IPS DF 6.9 (cell line): ENCODE data around the gene SIRT7.

Experiments used
- DNase-seq: peaks from one replicate; pipeline ENCODE4 v3.0.0-alpha.2; 2013; ENCODE audit warnings: low read depth, low spot score
- H3K27ac ChIP-seq: one replicate; pipeline ENCODE4 v1.5.1; 2013; ENCODE audit warnings: low read length, control low read depth
- H3K27me3 ChIP-seq: 2 replicates; pipeline ENCODE4 v1.6.1; 2013; ENCODE audit warnings: mild to moderate bottlenecking, low read length; ENCODE audit not compliant: control insufficient read depth, insufficient read depth
- H3K36me3 ChIP-seq: 2 replicates; pipeline ENCODE4 v1.6.1; 2013; ENCODE audit warnings: low read length; ENCODE audit not compliant: control insufficient read depth, insufficient read depth
- H3K4me1 ChIP-seq: 2 replicates; pipeline ENCODE4 v1.6.1; 2013; ENCODE audit warnings: low read length; ENCODE audit not compliant: control insufficient read depth, insufficient read depth
- H3K4me3 ChIP-seq: 2 replicates; pipeline ENCODE4 v1.5.1; 2013; ENCODE audit warnings: mild to moderate bottlenecking, low read length
- H3K9me3 ChIP-seq: 2 replicates; pipeline ENCODE4 v1.6.1; 2013; ENCODE audit warnings: low read length, inconsistent platforms; ENCODE audit not compliant: control insufficient read depth, insufficient read depth
- WGBS: extraction: QIAGEN DNeasy Blood & Tissue Kit; methylation state at CpG from one replicate; pipeline ENCODE4 v1.1.7; 2013; ENCODE audit warnings: mixed read lengths, missing lambda C conversion rate; ENCODE audit not compliant: insufficient read length, insufficient coverage; 5-methylcytosine and 5-hydroxymethylcytosine counted together

SIRT7 gene

GRCh38 chr17:81917565-81918332 is at the start of gene SIRT7:
Gene SIRT7 (minus strand): TSS chr17:81918176. CDS start chr17:81918131, 45 bp downstream.
- Histone ChIP-seq H3K27me3 (no peaks in the 10 kb centered on the region), H3K4me3 (peak within 1 kb of the TSS; percentile 59), H3K9me3 (no peaks in the 10 kb centered on the region), H3K36me3 (peaks cover 32% of the 10 kb centered on the region), H3K27ac (no peak within 1 kb of the TSS), H3K4me1 (peaks cover 4% of the 10 kb centered on the region)
- DNase-seq, result no peak
- no CpG with 5 or more reads among the region's 94 CpGs for WGBS

- no CpG with 5 or more reads among the region's 5 CpGs for WGBS
- no peak overlapping the region for H3K4me3 ChIP-seq
These were observed 49.2 kb upstream of the SIRT7 start for GRCh38 chr17:81967244-81967532.

GRCh38 chr17:81966343-81967243 is 48.6 kb upstream of the SIRT7 start:
- WGBS, result no CpG with 5 or more reads among the region's 41 CpGs
- H3K4me3 ChIP-seq, result no peak overlapping the region
- H3K4me1 ChIP-seq, result peaks cover 13% of the 10 kb centered on the region
- no peaks in the 10 kb centered on the region for H3K36me3 ChIP-seq
- H3K27ac ChIP-seq, result no peak overlapping the region
- no peaks in the 10 kb centered on the region for H3K9me3 ChIP-seq
- peaks cover 13% of the 10 kb centered on the region for H3K27me3 ChIP-seq
- DNase-seq, result no peak

More at GRCh38 chr17:81967244-81967532, 49.2 kb upstream of the SIRT7 start:
- Histone ChIP-seq H3K4me1 (peaks cover 13% of the 10 kb centered on the region), H3K27me3 (peaks cover 10% of the 10 kb centered on the region), H3K36me3 (no peaks in the 10 kb centered on the region), H3K27ac (no peak overlapping the region), H3K9me3 (no peaks in the 10 kb centered on the region)
- no peak for DNase-seq

GRCh38 chr17:81964081-81964849 is 46.3 kb upstream of the SIRT7 start:
- H3K4me1 ChIP-seq, result peaks cover 13% of the 10 kb centered on the region
- DNase-seq, result no peak
- peaks cover 24% of the 10 kb centered on the region for H3K27me3 ChIP-seq
- no peaks in the 10 kb centered on the region; the same call in 1 of the 2 replicates for H3K36me3 ChIP-seq
- no peak overlapping the region for H3K27ac ChIP-seq
- WGBS, result no CpG with 5 or more reads among the region's 22 CpGs
- no peak overlapping the region for H3K4me3 ChIP-seq
- no peaks in the 10 kb centered on the region for H3K9me3 ChIP-seq

GRCh38 chr17:81962499-81963441 is 44.8 kb upstream of the SIRT7 start:
- no peaks in the 10 kb centered on the region for H3K9me3 ChIP-seq
- no peak overlapping the region for H3K4me3 ChIP-seq
- no peaks in the 10 kb centered on the region; the same call in 1 of the 2 replicates for H3K36me3 ChIP-seq
- H3K27me3 ChIP-seq, result peaks cover 37% of the 10 kb centered on the region
- WGBS, result no CpG with 5 or more reads among the region's 37 CpGs
- no peak for DNase-seq
- H3K4me1 ChIP-seq, result peaks cover 12% of the 10 kb centered on the region
- H3K27ac ChIP-seq, result no peak overlapping the region

- peaks cover 5% of the 10 kb centered on the region; the same call in 1 of the 2 replicates for H3K4me1 ChIP-seq
- peak overlapping the region; percentile 40; the same call in 1 of the 2 replicates for H3K4me3 ChIP-seq
- DNase-seq, result no peak
- no CpG with 5 or more reads among the region's 82 CpGs for WGBS
- no peaks in the 10 kb centered on the region; the same call in 1 of the 2 replicates for H3K36me3 ChIP-seq
- H3K27ac ChIP-seq, result no peak overlapping the region
- H3K27me3 ChIP-seq, result peaks cover 37% of the 10 kb centered on the region
- no peaks in the 10 kb centered on the region for H3K9me3 ChIP-seq
These were observed 43.8 kb upstream of the SIRT7 start for GRCh38 chr17:81961521-81962498.

GRCh38 chr17:81961087-81961511 is 43.1 kb upstream of the SIRT7 start, which contains the start of gene NOTUM:
Gene NOTUM (minus strand): TSS chr17:81961187. CDS start chr17:81960909, 278 bp downstream.
- no peak for DNase-seq
- H3K9me3 ChIP-seq, result no peaks in the 10 kb centered on the region

GRCh38 chr17:81960130-81960958 is 42.4 kb upstream of the SIRT7 start:
- no CpG with 5 or more reads among the region's 98 CpGs for WGBS
- no peak for DNase-seq
- H3K27ac ChIP-seq, result no peak overlapping the region
- H3K27me3 ChIP-seq, result peaks cover 37% of the 10 kb centered on the region
- H3K9me3 ChIP-seq, result no peaks in the 10 kb centered on the region
- no peaks in the 10 kb centered on the region; the same call in 1 of the 2 replicates for H3K36me3 ChIP-seq
- peak overlapping the region; percentile 20; the same call in 1 of the 2 replicates for H3K4me3 ChIP-seq
- no peaks in the 10 kb centered on the region for H3K4me1 ChIP-seq

More at GRCh38 chr17:81961087-81961511, 43.1 kb upstream of the SIRT7 start, which contains the start of gene NOTUM:
- Histone ChIP-seq H3K4me1 (peaks cover under 1% of the 10 kb centered on the region; the same call in 1 of the 2 replicates), H3K36me3 (no peaks in the 10 kb centered on the region; the same call in 1 of the 2 replicates), H3K4me3 (peak within 1 kb of the TSS; percentile 40; the same call in 1 of the 2 replicates), H3K27me3 (peaks cover 37% of the 10 kb centered on the region), H3K27ac (no peak within 1 kb of the TSS)
- WGBS, result no CpG with 5 or more reads among the region's 65 CpGs
